ENCODE results near the gene AFF3. TPM values are rescaled to one million over a fixed set of nuclear protein-coding genes. Genes with fewer than 3 reads are reported as not detected.

AFF3 gene
- total RNA-seq, 1 experiment from 2014 or later, result 0.61 TPM

GRCh38 chr2:99609851-99610381, 532.5 kb downstream of the AFF3 start:
- TF ChIP-seq, protein P1, sequence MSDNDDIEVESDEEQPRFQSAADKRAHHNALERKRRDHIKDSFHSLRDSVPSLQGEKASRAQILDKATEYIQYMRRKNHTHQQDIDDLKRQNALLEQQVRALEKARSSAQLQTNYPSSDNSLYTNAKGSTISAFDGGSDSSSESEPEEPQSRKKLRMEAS (IDR thresholded peaks at IDR 0.05), result no peak
- TF ChIP-seq ZFX (IDR thresholded peaks at IDR 0.05) (no peak), CEBPB (IDR thresholded peaks at IDR 0.05; ENCODE audit: low read depth) (no peak), EGR1 (IDR thresholded peaks at IDR 0.05; ENCODE audit: low read depth) (no peak), SP1 (IDR thresholded peaks at IDR 0.05; ENCODE audit: low read depth) (no peak), EZH2 (IDR thresholded peaks at IDR 0.05) (no peak), POLR2A (IDR thresholded peaks at IDR 0.05; ENCODE audit: borderline replicate concordance, extremely low read depth, insufficient read depth, insufficient read length) (no peak), ELF1 (IDR thresholded peaks at IDR 0.05; ENCODE audit: borderline replicate concordance, low read depth) (no peak), SIN3A (IDR thresholded peaks at IDR 0.05; ENCODE audit: low read depth) (no peak), RAD21 (IDR thresholded peaks at IDR 0.05; ENCODE audit: low read depth) (no peak), TCF7L2 (IDR thresholded peaks at IDR 0.05; ENCODE audit: borderline replicate concordance, extremely low read depth, insufficient read depth, insufficient read length) (no peak), CTCF (IDR thresholded peaks at IDR 0.05 in 2 of 3, conservative IDR thresholded peaks at IDR 0.05 in 1 of 3; ENCODE audit: borderline replicate concordance in 1 of 3, insufficient read depth in 1 of 3, low read depth in 2 of 3, low read length in 2 of 3) (no peak), FOSL1 (IDR thresholded peaks at IDR 0.05; ENCODE audit: low read depth) (no peak), YY1 (IDR thresholded peaks at IDR 0.05; ENCODE audit: extremely low read depth, insufficient replicate concordance, low read depth, low read length) (no peak)
- TF ChIP-seq, protein P2, sequence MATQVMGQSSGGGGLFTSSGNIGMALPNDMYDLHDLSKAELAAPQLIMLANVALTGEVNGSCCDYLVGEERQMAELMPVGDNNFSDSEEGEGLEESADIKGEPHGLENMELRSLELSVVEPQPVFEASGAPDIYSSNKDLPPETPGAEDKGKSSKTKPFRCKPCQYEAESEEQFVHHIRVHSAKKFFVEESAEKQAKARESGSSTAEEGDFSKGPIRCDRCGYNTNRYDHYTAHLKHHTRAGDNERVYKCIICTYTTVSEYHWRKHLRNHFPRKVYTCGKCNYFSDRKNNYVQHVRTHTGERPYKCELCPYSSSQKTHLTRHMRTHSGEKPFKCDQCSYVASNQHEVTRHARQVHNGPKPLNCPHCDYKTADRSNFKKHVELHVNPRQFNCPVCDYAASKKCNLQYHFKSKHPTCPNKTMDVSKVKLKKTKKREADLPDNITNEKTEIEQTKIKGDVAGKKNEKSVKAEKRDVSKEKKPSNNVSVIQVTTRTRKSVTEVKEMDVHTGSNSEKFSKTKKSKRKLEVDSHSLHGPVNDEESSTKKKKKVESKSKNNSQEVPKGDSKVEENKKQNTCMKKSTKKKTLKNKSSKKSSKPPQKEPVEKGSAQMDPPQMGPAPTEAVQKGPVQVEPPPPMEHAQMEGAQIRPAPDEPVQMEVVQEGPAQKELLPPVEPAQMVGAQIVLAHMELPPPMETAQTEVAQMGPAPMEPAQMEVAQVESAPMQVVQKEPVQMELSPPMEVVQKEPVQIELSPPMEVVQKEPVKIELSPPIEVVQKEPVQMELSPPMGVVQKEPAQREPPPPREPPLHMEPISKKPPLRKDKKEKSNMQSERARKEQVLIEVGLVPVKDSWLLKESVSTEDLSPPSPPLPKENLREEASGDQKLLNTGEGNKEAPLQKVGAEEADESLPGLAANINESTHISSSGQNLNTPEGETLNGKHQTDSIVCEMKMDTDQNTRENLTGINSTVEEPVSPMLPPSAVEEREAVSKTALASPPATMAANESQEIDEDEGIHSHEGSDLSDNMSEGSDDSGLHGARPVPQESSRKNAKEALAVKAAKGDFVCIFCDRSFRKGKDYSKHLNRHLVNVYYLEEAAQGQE (IDR thresholded peaks at IDR 0.05; ENCODE audit: low read depth), result no peak
- Histone ChIP-seq H3K79me2 (ENCODE audit: insufficient read depth, low read length) (no peaks in the 10 kb centered on the region), H3K4me2 (ENCODE audit: low read length) (no peak overlapping the region), H2AFZ (ENCODE audit: low read depth, low read length, poor library complexity, severe bottlenecking) (no peak overlapping the region), H3K27me3 (ENCODE audit: insufficient read depth, low read length) (no peaks in the 10 kb centered on the region), H3K36me3 (ENCODE audit: control insufficient read depth in 1 of 2, insufficient read depth in 2 of 2, low read length in 2 of 2) (no peaks in the 10 kb centered on the region), H3K9me2 (ENCODE audit: insufficient read depth) (no peaks in the 10 kb centered on the region), H4K20me1 (ENCODE audit: insufficient read depth) (no peaks in the 10 kb centered on the region), H3K27ac (ENCODE audit: low read depth, low read length) (no peak overlapping the region), H3K9ac (ENCODE audit: low read length) (no peak overlapping the region), H3K4me3 (replicated peaks in 1 of 2; ENCODE audit: low read depth in 1 of 2, low read length in 2 of 2) (no peak overlapping the region), H3K4me1 (ENCODE audit: control insufficient read depth in 1 of 2, insufficient read depth in 2 of 2, low read length in 2 of 2) (no peaks in the 10 kb centered on the region), H3K9me3 (ENCODE audit: control insufficient read depth in 1 of 2, insufficient read depth in 1 of 2, low read depth in 1 of 2, low read length in 2 of 2) (no peaks in the 10 kb centered on the region)
- ATAC-seq, result no peak
- no TSS peak for BruUV-seq (replicated peaks)
- DNase-seq (ENCODE audit: low read depth, low spot score), result no peak
- CTCF ChIA-PET, result no interaction called here
- intact Hi-C loops (cut with micrococcal nuclease), result no loop called here
- RAD21 ChIA-PET (ENCODE audit: low non-redundant PET in 1 of 2, low total read pairs in 2 of 2, uncharacterized antibody in 2 of 2, unreplicated experiment in 2 of 2), result no interaction called here
- POLR2A ChIA-PET, result no interaction called here

All from HCT116 (cell line).